ENCODE results near the gene NXN. TPM values are rescaled to one million over a fixed set of nuclear protein-coding genes. Genes with fewer than 3 reads are reported as not detected.

NXN gene
- polyA plus RNA-seq (2011; rRNA removed) (65.3 and 88.8 TPM in 2 replicates), polyA minus RNA-seq (2011; rRNA and poly(A)+ RNA removed) (74.4 and 127 TPM in 2 replicates)

DNA sequence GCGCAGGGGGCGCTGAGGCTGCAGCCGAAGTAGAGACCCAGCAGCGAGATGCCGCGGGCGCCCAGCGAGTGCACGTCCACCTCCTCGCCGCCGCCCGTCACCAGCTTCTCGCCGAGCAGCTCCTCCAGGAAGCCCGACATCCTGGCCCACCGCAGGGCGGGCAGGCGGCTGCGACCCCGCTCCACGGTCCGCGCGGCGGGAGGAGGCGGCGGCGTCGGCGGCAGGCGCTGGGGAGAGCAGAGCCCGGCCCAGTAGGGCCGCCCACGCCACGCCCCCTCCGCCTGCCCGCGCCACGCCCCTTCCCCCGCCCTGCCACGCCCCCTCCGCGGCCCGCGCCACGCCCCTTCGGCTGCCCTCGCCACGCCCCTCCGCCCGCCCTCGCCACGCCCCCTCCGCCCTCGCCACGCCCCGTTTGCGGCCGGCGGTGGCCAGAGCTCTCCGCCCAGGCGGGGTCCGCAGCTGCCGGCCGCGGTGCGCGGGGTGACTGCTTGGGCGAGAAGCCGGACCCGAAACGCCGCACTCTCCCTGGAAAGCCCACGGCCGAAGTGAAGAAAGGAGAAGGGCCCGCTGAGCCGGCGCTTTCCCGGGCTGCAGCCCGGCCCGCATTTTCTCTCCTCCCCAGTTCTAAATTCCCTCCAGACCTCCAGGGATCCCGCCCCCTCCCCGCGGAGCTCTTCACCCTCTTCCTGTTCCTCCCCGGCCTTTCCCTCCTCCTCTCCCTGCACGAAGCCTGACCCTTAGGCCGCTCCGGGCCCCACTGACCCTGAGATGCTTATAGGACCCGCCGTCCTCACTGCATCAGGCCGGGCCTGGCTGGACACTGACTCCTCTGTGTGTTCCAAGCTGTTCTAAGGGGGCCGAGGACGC is at the start of gene NXN:
TSS of gene NXN (minus strand) at position 238 of the 867 bp plus-strand sequence.
- no peaks in the 10 kb centered on the region for H3K36me3 ChIP-seq (ENCODE audit: control insufficient read depth, insufficient read depth, low read length)
- TF ChIP-seq, protein P1, sequence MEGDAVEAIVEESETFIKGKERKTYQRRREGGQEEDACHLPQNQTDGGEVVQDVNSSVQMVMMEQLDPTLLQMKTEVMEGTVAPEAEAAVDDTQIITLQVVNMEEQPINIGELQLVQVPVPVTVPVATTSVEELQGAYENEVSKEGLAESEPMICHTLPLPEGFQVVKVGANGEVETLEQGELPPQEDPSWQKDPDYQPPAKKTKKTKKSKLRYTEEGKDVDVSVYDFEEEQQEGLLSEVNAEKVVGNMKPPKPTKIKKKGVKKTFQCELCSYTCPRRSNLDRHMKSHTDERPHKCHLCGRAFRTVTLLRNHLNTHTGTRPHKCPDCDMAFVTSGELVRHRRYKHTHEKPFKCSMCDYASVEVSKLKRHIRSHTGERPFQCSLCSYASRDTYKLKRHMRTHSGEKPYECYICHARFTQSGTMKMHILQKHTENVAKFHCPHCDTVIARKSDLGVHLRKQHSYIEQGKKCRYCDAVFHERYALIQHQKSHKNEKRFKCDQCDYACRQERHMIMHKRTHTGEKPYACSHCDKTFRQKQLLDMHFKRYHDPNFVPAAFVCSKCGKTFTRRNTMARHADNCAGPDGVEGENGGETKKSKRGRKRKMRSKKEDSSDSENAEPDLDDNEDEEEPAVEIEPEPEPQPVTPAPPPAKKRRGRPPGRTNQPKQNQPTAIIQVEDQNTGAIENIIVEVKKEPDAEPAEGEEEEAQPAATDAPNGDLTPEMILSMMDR (IDR thresholded peaks at IDR 0.05; ENCODE audit: insufficient read depth, low read depth, low read length) = peak; percentile 27
- H3K4me3 ChIP-seq (ENCODE audit: low read depth, low read length) = peak within 1 kb of the TSS; percentile 91
- POLR2A ChIA-PET = no interaction called here
- no peaks in the 10 kb centered on the region for H3K27me3 ChIP-seq (ENCODE audit: control insufficient read depth, insufficient read depth, low read length)
- no peak for DNase-seq (ENCODE audit: low read depth)
- CTCF ChIA-PET = interaction anchor here (0.6 to 5.4 kb wide), 33 partner anchors 9 to 567 kb away, joined by 3 to 66 read pairs (median 5); partner anchors contain the start of genes GLOD4, MRM3 and TIMM22

DNA sequence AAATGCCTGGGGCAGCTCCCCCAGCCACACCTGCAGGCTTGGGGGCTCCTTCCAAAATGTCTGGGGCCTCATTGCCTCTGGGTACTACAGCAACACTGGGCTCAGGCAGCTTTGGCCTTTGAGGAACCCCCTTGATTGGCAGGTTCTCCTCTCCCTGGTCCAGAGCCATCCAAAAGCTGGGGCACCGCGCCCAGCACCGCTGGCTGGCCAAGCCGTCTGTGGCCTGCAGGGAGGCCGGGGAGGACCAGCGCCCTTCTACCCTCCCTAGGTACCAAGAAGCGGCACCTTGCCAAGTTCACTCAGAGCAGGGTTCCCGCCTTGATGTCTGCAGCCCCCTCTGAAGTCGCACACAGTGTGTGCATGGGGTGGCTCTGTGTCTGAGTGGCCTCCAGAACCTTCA is 47.5 kb upstream of the NXN start:
- TF ChIP-seq, protein P1 (IDR thresholded peaks at IDR 0.05; ENCODE audit: insufficient read depth, low read depth, low read length) = no peak
- CTCF ChIA-PET = interaction anchor here (4.3 kb wide), 1 partner anchor 29 kb away, joined by 21 read pairs; no protein-coding TSS in a partner anchor
- Histone ChIP-seq H3K27me3 (ENCODE audit: control insufficient read depth, insufficient read depth, low read length) (no peaks in the 10 kb centered on the region), H3K4me3 (ENCODE audit: low read depth, low read length) (no peak overlapping the region), H3K36me3 (ENCODE audit: control insufficient read depth, insufficient read depth, low read length) (peaks cover 8% of the 10 kb centered on the region)
- POLR2A ChIA-PET = no interaction called here
- DNase-seq (ENCODE audit: low read depth) = no peak

DNA sequence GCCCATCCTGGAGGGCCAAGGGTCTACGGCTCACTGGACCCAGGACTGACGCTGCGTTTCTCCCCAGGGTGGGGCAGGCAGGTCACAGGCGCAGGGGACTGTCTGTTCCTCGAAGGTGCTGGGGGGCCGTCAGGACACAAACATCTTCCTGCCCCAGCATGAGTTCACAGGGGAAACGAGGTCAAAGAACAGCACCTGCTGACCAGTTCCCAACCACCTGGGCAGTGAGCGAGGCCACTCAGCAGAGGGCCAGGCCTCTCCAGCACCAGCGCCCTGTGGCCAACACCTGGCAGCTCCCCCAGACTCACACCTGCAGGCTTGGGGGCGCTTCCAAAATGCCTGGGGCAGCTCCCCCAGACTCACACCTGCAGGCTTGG is 47.0 kb upstream of the NXN start:
- TF ChIP-seq, protein P1 (IDR thresholded peaks at IDR 0.05; ENCODE audit: insufficient read depth, low read depth, low read length) = no peak
- CTCF ChIA-PET = interaction anchor here (4.3 kb wide), 1 partner anchor 30 kb away, joined by 21 read pairs; no protein-coding TSS in a partner anchor
- no peak for DNase-seq (ENCODE audit: low read depth)
- peaks cover 8% of the 10 kb centered on the region for H3K36me3 ChIP-seq (ENCODE audit: control insufficient read depth, insufficient read depth, low read length)
- H3K4me3 ChIP-seq (ENCODE audit: low read depth, low read length) = no peak overlapping the region
- H3K27me3 ChIP-seq (ENCODE audit: control insufficient read depth, insufficient read depth, low read length) = no peaks in the 10 kb centered on the region
- POLR2A ChIA-PET = no interaction called here

DNA sequence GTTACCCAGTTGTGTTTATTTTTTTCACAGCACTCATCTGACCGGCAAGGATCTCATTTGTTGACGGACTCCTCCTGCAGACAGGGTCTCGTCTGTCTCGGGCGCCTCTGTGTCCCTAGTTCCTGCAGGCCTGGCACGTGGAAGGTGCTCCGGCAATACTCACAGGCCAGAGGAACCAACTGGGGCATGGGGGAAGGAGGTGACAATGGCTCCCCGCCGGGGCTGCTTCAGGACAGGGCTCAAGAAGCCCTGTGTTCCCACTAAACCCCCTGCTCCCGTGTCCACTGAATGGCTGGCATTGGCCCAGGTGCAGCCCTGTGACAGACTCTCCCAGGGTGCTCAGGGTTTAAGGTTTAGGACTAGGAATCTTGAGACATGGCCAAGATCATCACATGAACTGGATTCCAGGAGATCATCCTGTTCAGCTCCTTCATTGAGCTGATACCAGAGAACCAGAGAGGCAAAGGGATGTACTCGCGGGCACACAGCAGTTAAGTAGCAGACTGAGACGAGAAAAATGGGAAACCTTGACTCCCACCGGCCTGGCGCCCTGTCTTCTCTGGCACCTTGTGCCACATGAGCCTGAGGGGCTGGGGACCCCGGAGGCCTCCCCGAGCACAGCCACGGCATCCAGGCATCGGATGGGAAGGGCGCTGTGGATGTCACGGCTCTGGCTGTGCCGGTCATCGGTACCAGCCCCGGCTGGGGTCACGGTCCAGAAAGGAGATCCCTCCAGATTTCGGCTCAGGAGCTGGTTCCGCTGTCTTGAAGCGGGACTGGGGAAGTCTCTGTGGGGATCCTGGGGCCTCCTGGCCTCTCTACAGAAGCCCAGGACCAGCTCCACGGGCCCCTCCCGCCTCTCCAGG is 46.4 kb upstream of the NXN start:
- H3K36me3 ChIP-seq (ENCODE audit: control insufficient read depth, insufficient read depth, low read length) = peaks cover 8% of the 10 kb centered on the region
- POLR2A ChIA-PET = no interaction called here
- H3K27me3 ChIP-seq (ENCODE audit: control insufficient read depth, insufficient read depth, low read length) = no peaks in the 10 kb centered on the region
- DNase-seq (ENCODE audit: low read depth) = no peak
- no peak overlapping the region for H3K4me3 ChIP-seq (ENCODE audit: low read depth, low read length)
- TF ChIP-seq, protein P1 (IDR thresholded peaks at IDR 0.05; ENCODE audit: insufficient read depth, low read depth, low read length) = no peak
- CTCF ChIA-PET = no interaction called here

DNA sequence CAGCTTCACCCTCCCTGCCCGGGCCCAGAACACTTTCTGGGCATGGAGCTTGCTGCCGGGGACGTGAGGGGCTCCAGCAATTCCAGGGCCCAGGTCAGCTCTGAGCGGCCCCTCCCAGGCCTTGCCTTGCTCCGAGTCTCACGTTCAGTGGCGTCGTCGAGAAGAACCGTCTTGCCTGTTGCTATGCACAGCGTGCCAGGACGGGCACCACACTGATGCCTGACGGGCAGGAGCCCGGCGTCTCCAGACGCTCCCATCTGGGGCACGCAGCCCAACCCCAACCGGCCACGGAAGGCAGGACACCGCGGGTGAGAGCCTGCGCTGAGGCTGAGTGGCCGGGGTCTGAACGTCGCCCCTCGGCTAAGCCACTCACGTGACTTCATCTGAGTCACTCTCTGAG is 44.5 kb upstream of the NXN start:
- Histone ChIP-seq H3K4me3 (ENCODE audit: low read depth, low read length) (no peak overlapping the region), H3K27me3 (ENCODE audit: control insufficient read depth, insufficient read depth, low read length) (no peaks in the 10 kb centered on the region), H3K36me3 (ENCODE audit: control insufficient read depth, insufficient read depth, low read length) (peaks cover 8% of the 10 kb centered on the region)
- DNase-seq (ENCODE audit: low read depth) = no peak
- ChIA-PET CTCF (interaction anchor here (2.7 kb wide), 1 partner anchor 32 kb away, joined by 8 read pairs; no protein-coding TSS in a partner anchor), POLR2A (no interaction called here)
- TF ChIP-seq, protein P1 (IDR thresholded peaks at IDR 0.05; ENCODE audit: insufficient read depth, low read depth, low read length) = no peak
